GM23338 (cell line): ENCODE results near the gene SNAPIN.

Experiments
- CREB1 ChIP-seq: fragments of 250-450 bp; sonication (Bioruptor Pico); IDR thresholded peaks from 2 replicates; pipeline ENCODE4 v1.5.0; 2020; ENCODE audit warnings: low read depth, mild to moderate bottlenecking, moderate library complexity
- EZH2 ChIP-seq: fragments of 200-600 bp; sonication (generic); IDR thresholded peaks from one replicate; pipeline ENCODE4 v1.8.0; 2017; ENCODE audit warnings: antibody characterized with exemption, mild to moderate bottlenecking, low read depth; ENCODE audit not compliant: unreplicated experiment
- EZH2phosphoT487 ChIP-seq: fragments of 200-600 bp; sonication (generic); IDR thresholded peaks from one replicate; pipeline ENCODE4 v1.8.1; 2018; ENCODE audit warnings: antibody characterized with exemption; ENCODE audit not compliant: unreplicated experiment
- JUNB ChIP-seq: IDR thresholded peaks from one replicate; pipeline ENCODE4 v1.6.1; 2016; ENCODE audit warnings: antibody characterized with exemption; ENCODE audit not compliant: unreplicated experiment
- POLR2AphosphoS5 ChIP-seq: IDR thresholded peaks from 2 replicates; pipeline ENCODE4 v1.6.1; 2016; ENCODE audit warnings: antibody characterized with exemption, low read depth
- ZNF331 ChIP-seq: fragments of 250-450 bp; sonication (Bioruptor Pico); IDR thresholded peaks from 2 replicates; pipeline ENCODE4 v1.5.0; 2020; ENCODE audit warnings: low read depth, mild to moderate bottlenecking, moderate library complexity
- TF ChIP-seq, protein P1 (sequence below), 2 experiments: fragments of 200-600 bp in 1 of 2; sonication (generic) in 1 of 2; conservative IDR thresholded peaks; 2 replicates each; pipeline versions ENCODE4 v1.5.1 to v1.6.1; 2016 to 2017; ENCODE audit warnings: antibody characterized with exemption in 2 of 2, low read depth in 2 of 2, mild to moderate bottlenecking in 2 of 2, moderate library complexity in 1 of 2
- TF ChIP-seq, protein P2 (sequence below): IDR thresholded peaks from one replicate; pipeline ENCODE4 v1.6.1; 2018; ENCODE audit warnings: antibody characterized with exemption; ENCODE audit not compliant: unreplicated experiment
- TF ChIP-seq, protein P3 (sequence below): IDR thresholded peaks from 2 replicates; pipeline ENCODE4 v1.6.1; 2016; ENCODE audit warnings: antibody characterized with exemption

DNA sequence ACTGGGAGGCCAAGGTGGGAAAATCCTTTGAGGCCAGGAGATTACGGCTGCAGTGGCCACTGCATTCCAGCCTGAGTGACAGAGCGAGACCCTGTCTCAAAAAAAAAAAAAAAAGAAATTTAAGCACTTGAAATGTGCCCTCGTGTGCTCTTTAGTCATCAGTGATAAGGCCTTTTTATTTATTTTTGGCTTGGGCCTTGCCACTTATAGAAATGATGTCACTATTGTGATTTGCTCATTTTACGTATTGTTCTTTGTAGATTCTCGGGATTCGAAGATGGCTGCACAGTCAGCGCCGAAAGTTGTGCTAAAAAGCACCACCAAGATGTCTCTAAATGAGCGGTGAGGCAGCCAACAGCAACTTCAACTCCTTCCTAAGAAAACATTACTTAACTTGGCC is 22.2 kb upstream of the SNAPIN start:
- TF ChIP-seq, protein P1, sequence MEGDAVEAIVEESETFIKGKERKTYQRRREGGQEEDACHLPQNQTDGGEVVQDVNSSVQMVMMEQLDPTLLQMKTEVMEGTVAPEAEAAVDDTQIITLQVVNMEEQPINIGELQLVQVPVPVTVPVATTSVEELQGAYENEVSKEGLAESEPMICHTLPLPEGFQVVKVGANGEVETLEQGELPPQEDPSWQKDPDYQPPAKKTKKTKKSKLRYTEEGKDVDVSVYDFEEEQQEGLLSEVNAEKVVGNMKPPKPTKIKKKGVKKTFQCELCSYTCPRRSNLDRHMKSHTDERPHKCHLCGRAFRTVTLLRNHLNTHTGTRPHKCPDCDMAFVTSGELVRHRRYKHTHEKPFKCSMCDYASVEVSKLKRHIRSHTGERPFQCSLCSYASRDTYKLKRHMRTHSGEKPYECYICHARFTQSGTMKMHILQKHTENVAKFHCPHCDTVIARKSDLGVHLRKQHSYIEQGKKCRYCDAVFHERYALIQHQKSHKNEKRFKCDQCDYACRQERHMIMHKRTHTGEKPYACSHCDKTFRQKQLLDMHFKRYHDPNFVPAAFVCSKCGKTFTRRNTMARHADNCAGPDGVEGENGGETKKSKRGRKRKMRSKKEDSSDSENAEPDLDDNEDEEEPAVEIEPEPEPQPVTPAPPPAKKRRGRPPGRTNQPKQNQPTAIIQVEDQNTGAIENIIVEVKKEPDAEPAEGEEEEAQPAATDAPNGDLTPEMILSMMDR (conservative IDR thresholded peaks at IDR 0.05; ENCODE audit: low read depth in 2 of 2): no peak
- TF ChIP-seq POLR2AphosphoS5: no peak
- TF ChIP-seq, protein P2, sequence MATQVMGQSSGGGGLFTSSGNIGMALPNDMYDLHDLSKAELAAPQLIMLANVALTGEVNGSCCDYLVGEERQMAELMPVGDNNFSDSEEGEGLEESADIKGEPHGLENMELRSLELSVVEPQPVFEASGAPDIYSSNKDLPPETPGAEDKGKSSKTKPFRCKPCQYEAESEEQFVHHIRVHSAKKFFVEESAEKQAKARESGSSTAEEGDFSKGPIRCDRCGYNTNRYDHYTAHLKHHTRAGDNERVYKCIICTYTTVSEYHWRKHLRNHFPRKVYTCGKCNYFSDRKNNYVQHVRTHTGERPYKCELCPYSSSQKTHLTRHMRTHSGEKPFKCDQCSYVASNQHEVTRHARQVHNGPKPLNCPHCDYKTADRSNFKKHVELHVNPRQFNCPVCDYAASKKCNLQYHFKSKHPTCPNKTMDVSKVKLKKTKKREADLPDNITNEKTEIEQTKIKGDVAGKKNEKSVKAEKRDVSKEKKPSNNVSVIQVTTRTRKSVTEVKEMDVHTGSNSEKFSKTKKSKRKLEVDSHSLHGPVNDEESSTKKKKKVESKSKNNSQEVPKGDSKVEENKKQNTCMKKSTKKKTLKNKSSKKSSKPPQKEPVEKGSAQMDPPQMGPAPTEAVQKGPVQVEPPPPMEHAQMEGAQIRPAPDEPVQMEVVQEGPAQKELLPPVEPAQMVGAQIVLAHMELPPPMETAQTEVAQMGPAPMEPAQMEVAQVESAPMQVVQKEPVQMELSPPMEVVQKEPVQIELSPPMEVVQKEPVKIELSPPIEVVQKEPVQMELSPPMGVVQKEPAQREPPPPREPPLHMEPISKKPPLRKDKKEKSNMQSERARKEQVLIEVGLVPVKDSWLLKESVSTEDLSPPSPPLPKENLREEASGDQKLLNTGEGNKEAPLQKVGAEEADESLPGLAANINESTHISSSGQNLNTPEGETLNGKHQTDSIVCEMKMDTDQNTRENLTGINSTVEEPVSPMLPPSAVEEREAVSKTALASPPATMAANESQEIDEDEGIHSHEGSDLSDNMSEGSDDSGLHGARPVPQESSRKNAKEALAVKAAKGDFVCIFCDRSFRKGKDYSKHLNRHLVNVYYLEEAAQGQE: no peak
- TF ChIP-seq EZH2: no peak
- TF ChIP-seq, protein P3, sequence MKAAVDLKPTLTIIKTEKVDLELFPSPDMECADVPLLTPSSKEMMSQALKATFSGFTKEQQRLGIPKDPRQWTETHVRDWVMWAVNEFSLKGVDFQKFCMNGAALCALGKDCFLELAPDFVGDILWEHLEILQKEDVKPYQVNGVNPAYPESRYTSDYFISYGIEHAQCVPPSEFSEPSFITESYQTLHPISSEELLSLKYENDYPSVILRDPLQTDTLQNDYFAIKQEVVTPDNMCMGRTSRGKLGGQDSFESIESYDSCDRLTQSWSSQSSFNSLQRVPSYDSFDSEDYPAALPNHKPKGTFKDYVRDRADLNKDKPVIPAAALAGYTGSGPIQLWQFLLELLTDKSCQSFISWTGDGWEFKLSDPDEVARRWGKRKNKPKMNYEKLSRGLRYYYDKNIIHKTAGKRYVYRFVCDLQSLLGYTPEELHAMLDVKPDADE: no peak
- TF ChIP-seq ZNF331 (CRISPR knock-in tag): no peak
- TF ChIP-seq CREB1 (CRISPR knock-in tag): no peak
- no peak for TF ChIP-seq EZH2phosphoT487
- no peak for TF ChIP-seq JUNB
